Esophagus squamous epithelium (tissue), 4 donors: ENCODE measurements around the gene KIF17.

Experiments
- POLR2A ChIP-seq, 4 donors: fragments of 450-650 bp; IDR thresholded peaks; one replicate each; pipeline ENCODE4 v1.6.1; 2017; ENCODE audit warnings: antibody characterized with exemption in 4 of 4, mild to moderate bottlenecking in 4 of 4, moderate library complexity in 3 of 4
- TF ChIP-seq, protein P1 (sequence below), 6 experiments: fragments of 450-650 bp in 4 of 6; fragments of 200-600 bp in 2 of 6; sonication (generic) in 2 of 6; IDR thresholded peaks; one replicate each; pipeline ENCODE4 v1.5.1; 2016 to 2019; ENCODE audit warnings: antibody characterized with exemption in 6 of 6, mild to moderate bottlenecking in 4 of 6, moderate library complexity in 4 of 6

DNA sequence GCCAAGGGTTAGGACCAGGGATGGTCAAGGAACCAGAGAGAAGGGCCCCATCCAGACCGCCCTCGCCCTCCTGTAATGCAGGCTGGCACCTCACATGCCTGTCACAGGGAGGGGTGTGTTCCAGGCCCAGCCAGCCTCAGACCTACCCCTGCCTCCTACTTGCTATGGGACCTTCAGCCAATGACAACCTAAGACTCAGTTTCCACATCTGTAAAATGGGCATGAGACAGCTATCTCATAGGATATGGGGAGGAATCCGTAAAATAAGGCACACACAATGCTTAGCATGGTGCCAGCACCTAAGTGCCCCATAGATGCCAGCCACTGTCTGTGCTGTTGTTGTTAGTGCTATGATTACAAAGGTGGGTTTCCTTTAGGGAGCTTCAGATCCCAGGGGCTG lies 7.9 kb downstream of the KIF17 start:
- TF ChIP-seq, protein P1, sequence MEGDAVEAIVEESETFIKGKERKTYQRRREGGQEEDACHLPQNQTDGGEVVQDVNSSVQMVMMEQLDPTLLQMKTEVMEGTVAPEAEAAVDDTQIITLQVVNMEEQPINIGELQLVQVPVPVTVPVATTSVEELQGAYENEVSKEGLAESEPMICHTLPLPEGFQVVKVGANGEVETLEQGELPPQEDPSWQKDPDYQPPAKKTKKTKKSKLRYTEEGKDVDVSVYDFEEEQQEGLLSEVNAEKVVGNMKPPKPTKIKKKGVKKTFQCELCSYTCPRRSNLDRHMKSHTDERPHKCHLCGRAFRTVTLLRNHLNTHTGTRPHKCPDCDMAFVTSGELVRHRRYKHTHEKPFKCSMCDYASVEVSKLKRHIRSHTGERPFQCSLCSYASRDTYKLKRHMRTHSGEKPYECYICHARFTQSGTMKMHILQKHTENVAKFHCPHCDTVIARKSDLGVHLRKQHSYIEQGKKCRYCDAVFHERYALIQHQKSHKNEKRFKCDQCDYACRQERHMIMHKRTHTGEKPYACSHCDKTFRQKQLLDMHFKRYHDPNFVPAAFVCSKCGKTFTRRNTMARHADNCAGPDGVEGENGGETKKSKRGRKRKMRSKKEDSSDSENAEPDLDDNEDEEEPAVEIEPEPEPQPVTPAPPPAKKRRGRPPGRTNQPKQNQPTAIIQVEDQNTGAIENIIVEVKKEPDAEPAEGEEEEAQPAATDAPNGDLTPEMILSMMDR (IDR thresholded peaks at IDR 0.05): no peak
- TF ChIP-seq POLR2A (IDR thresholded peaks at IDR 0.05): no peak
